Activated CD8-positive, alpha-beta T cell treated with anti-CD3 and anti-CD28 coated beads, Interleukin-2, amount 10 ng/mL, durations not matched to agents 7 days and 5 days (primary cell): ENCODE measurements around the gene DMXL2. TPM values are rescaled to one million over a fixed set of nuclear protein-coding genes. Genes with fewer than 3 reads are reported as not detected.
"Not testable (repeated sequence)": the region's sequence is repeated elsewhere in the genome, so short reads cannot be mapped to it uniquely, and the experiment has no call there.

Source experiments
- ATAC-seq: fragments of 150-1000 bp; cut with Tn5 transposase; one replicate; pipeline ENCODE4 v1.10.0; 2021; ENCODE audit warnings: moderate library complexity
- CTCF ChIA-PET: fragments of 350-600 bp; sonication (Branson Sonifier 250); formaldehyde crosslinking; loops from one replicate; lab custom pipeline; 2021; ENCODE audit warnings: antibody characterized with exemption; lab: Charles Lee
- POLR2A ChIA-PET: fragments of 350-600 bp; sonication (Branson Sonifier 250); formaldehyde crosslinking; loops from one replicate; lab custom pipeline; 2021; ENCODE audit warnings: antibody characterized with exemption; lab: Charles Lee
- DNase-seq: peaks from one replicate; pipeline ENCODE4 v3.0.0-alpha.2; 2020
- H3K27ac Mint-ChIP-seq: one replicate; pipeline ENCODE4 v1.8.0; 2021; ENCODE audit warnings: mild to moderate bottlenecking, mixed read lengths
- H3K27me3 Mint-ChIP-seq: one replicate; pipeline ENCODE4 v1.8.0; 2021; ENCODE audit warnings: low read depth, mixed read lengths
- H3K36me3 Mint-ChIP-seq: one replicate; pipeline ENCODE4 v1.8.0; 2021; ENCODE audit warnings: low read depth, mixed read lengths
- H3K4me1 Mint-ChIP-seq: one replicate; pipeline ENCODE4 v1.8.0; 2021; ENCODE audit warnings: low read depth, mixed read lengths
- H3K4me3 Mint-ChIP-seq: one replicate; pipeline ENCODE4 v1.8.0; 2021; ENCODE audit warnings: mild to moderate bottlenecking, mixed read lengths
- H3K9me3 Mint-ChIP-seq: one replicate; pipeline ENCODE4 v1.8.0; 2022; ENCODE audit warnings: mixed read lengths; ENCODE audit not compliant: insufficient read depth
- total RNA-seq, 2 experiments: library from RNA; stranded (reverse); gene quantifications; one replicate each; pipeline ENCODE4 v1.2.3, GENCODE V29; 2021

Gene DMXL2
- total RNA-seq, 2 experiments from 2014 or later, result 6.8 to 9.2 TPM

- Mint-ChIP-seq H3K27me3 (peaks cover 2% of the 10 kb centered on the region), H3K9me3 (peaks cover 5% of the 10 kb centered on the region), H3K4me3 (no peak overlapping the region), H3K27ac (no peak overlapping the region), H3K4me1 (no peaks in the 10 kb centered on the region), H3K36me3 (no peaks in the 10 kb centered on the region)
- ChIA-PET CTCF (no interaction called here), POLR2A (no interaction called here)
- ATAC-seq, result no peak
- no peak for DNase-seq
Observed at GRCh38 chr15:51425517-51426040, 197.0 kb downstream of the DMXL2 start.

GRCh38 chr15:51424780-51425179, 197.8 kb downstream of the DMXL2 start:
- POLR2A ChIA-PET, result no interaction called here
- H3K36me3 Mint-ChIP-seq, result no peaks in the 10 kb centered on the region
- no peak for DNase-seq
- no peaks in the 10 kb centered on the region for H3K4me1 Mint-ChIP-seq
- no peak overlapping the region for H3K27ac Mint-ChIP-seq
- H3K9me3 Mint-ChIP-seq, result peaks cover 5% of the 10 kb centered on the region
- no peak for ATAC-seq
- CTCF ChIA-PET, result no interaction called here
- no peak overlapping the region for H3K4me3 Mint-ChIP-seq
- peaks cover 2% of the 10 kb centered on the region for H3K27me3 Mint-ChIP-seq

- H3K9me3 Mint-ChIP-seq, H3K4me3 Mint-ChIP-seq, H3K4me1 Mint-ChIP-seq, H3K27me3 Mint-ChIP-seq, H3K27ac Mint-ChIP-seq, ATAC-seq, DNase-seq, H3K36me3 Mint-ChIP-seq, CTCF ChIA-PET, POLR2A ChIA-PET: not testable (repeated sequence)
Observed at GRCh38 chr15:51423040-51423439, 199.5 kb downstream of the DMXL2 start.

GRCh38 chr15:51416129-51416528, 206.4 kb downstream of the DMXL2 start:
- peaks cover 5% of the 10 kb centered on the region for H3K27me3 Mint-ChIP-seq
- POLR2A ChIA-PET, result no interaction called here
- CTCF ChIA-PET, result no interaction called here

GRCh38 chr15:51414256-51414860, 208.2 kb downstream of the DMXL2 start:
- CTCF ChIA-PET, result no interaction called here
- ATAC-seq, result no peak

More at GRCh38 chr15:51416129-51416528, 206.4 kb downstream of the DMXL2 start:
- ATAC-seq (no peak), DNase-seq (no peak)
- H3K4me1 Mint-ChIP-seq, result no peaks in the 10 kb centered on the region
- H3K27ac Mint-ChIP-seq, result no peak overlapping the region
- no peak overlapping the region for H3K4me3 Mint-ChIP-seq
- no peaks in the 10 kb centered on the region for H3K36me3 Mint-ChIP-seq
- H3K9me3 Mint-ChIP-seq, result no peaks in the 10 kb centered on the region

GRCh38 chr15:51405693-51406523, 216.7 kb downstream of the DMXL2 start:
- Mint-ChIP-seq H3K9me3 (no peaks in the 10 kb centered on the region), H3K4me3 (no peak overlapping the region), H3K27ac (no peak overlapping the region), H3K27me3 (peaks cover 20% of the 10 kb centered on the region), H3K36me3 (no peaks in the 10 kb centered on the region), H3K4me1 (no peaks in the 10 kb centered on the region)
- DNase-seq (no peak), ATAC-seq (no peak)
- ChIA-PET CTCF (no interaction called here), POLR2A (no interaction called here)

More at GRCh38 chr15:51414256-51414860, 208.2 kb downstream of the DMXL2 start:
- Mint-ChIP-seq H3K9me3 (no peaks in the 10 kb centered on the region), H3K27me3 (peaks cover 5% of the 10 kb centered on the region), H3K27ac (no peak overlapping the region), H3K36me3 (no peaks in the 10 kb centered on the region), H3K4me1 (no peaks in the 10 kb centered on the region), H3K4me3 (no peak overlapping the region)
- POLR2A ChIA-PET, result no interaction called here
- DNase-seq, result no peak

- H3K9me3 Mint-ChIP-seq, result no peaks in the 10 kb centered on the region
- H3K4me1 Mint-ChIP-seq, result no peaks in the 10 kb centered on the region
- ATAC-seq, result no peak
- POLR2A ChIA-PET, result no interaction called here
- H3K36me3 Mint-ChIP-seq, result no peaks in the 10 kb centered on the region
- no peak overlapping the region for H3K27ac Mint-ChIP-seq
- H3K27me3 Mint-ChIP-seq, result peaks cover 20% of the 10 kb centered on the region
- CTCF ChIA-PET, result interaction anchor here (1.3 kb wide), 1 partner anchor 121 kb away, joined by 3 read pairs; no protein-coding TSS in a partner anchor
- DNase-seq, result no peak
- H3K4me3 Mint-ChIP-seq, result no peak overlapping the region
Observed at GRCh38 chr15:51403946-51404695, 218.4 kb downstream of the DMXL2 start.

- no peaks in the 10 kb centered on the region for H3K4me1 Mint-ChIP-seq
- no peaks in the 10 kb centered on the region for H3K9me3 Mint-ChIP-seq
- H3K4me3 Mint-ChIP-seq, result no peak overlapping the region
- POLR2A ChIA-PET, result no interaction called here
- ATAC-seq (no peak), DNase-seq (no peak)
- CTCF ChIA-PET, result interaction anchor here (0.6 to 1.3 kb wide), 2 partner anchors 11 to 121 kb away, joined by 3 read pairs; no protein-coding TSS in a partner anchor
- H3K27ac Mint-ChIP-seq, result no peak overlapping the region
- peaks cover 20% of the 10 kb centered on the region for H3K27me3 Mint-ChIP-seq
- H3K36me3 Mint-ChIP-seq, result no peaks in the 10 kb centered on the region
Observed at GRCh38 chr15:51403072-51403878, 219.3 kb downstream of the DMXL2 start.

- Mint-ChIP-seq H3K27me3 (peaks cover 18% of the 10 kb centered on the region), H3K4me3 (no peak overlapping the region), H3K9me3 (no peaks in the 10 kb centered on the region), H3K4me1 (no peaks in the 10 kb centered on the region), H3K36me3 (no peaks in the 10 kb centered on the region), H3K27ac (no peak overlapping the region)
- DNase-seq (no peak), ATAC-seq (no peak)
- POLR2A ChIA-PET, result no interaction called here
- CTCF ChIA-PET, result interaction anchor here (0.8 to 1.3 kb wide), 2 partner anchors 12 to 239 kb away, joined by 3 read pairs; no protein-coding TSS in a partner anchor
Observed at GRCh38 chr15:51401872-51402517, 220.6 kb downstream of the DMXL2 start.

- Mint-ChIP-seq H3K27me3 (peaks cover 16% of the 10 kb centered on the region), H3K4me1 (no peaks in the 10 kb centered on the region), H3K9me3 (no peaks in the 10 kb centered on the region), H3K36me3 (no peaks in the 10 kb centered on the region), H3K4me3 (no peak overlapping the region), H3K27ac (no peak overlapping the region)
- no peak for ATAC-seq
- CTCF ChIA-PET, result interaction anchor here (0.8 to 1.3 kb wide), 2 partner anchors 11 to 238 kb away, joined by 3 read pairs; no protein-coding TSS in a partner anchor
- DNase-seq, result no peak
- POLR2A ChIA-PET, result no interaction called here
Observed at GRCh38 chr15:51401051-51401780, 221.4 kb downstream of the DMXL2 start.
